GM19023 (cell line): ENCODE measurements around the gene COA7.
"Not testable (repeated sequence)": the region's sequence is repeated elsewhere in the genome, so short reads cannot be mapped to it uniquely, and the experiment has no call there.

Source experiments
- ATAC-seq: cut with Tn5 transposase; IDR thresholded peaks from one replicate; pipeline ENCODE4 v1.9.1; 2021; ENCODE audit warnings: mild to moderate bottlenecking, moderate library complexity; ENCODE audit not compliant: unreplicated experiment

COA7 gene

GRCh38 chr1:52706941-52707926 lies 9.1 kb upstream of the COA7 start:
- ATAC-seq = no peak

- no peak for ATAC-seq
These were observed 8.1 kb upstream of the COA7 start for GRCh38 chr1:52706136-52706670.

- ATAC-seq = peak; percentile 95
These were observed 5.0 kb upstream of the COA7 start for GRCh38 chr1:52702886-52703787.

GRCh38 chr1:52695627-52696026 lies 2.5 kb downstream of the COA7 start:
- no peak for ATAC-seq

- ATAC-seq = no peak
These were observed 4.3 kb downstream of the COA7 start for GRCh38 chr1:52693843-52694242.

GRCh38 chr1:52693351-52693750 lies 4.8 kb downstream of the COA7 start:
- not testable (repeated sequence) for ATAC-seq

- ATAC-seq = no peak
These were observed 5.5 kb downstream of the COA7 start for GRCh38 chr1:52692697-52693096.

GRCh38 chr1:52691821-52692220 lies 6.3 kb downstream of the COA7 start:
- no peak for ATAC-seq

- ATAC-seq = no peak
These were observed 11.3 kb downstream of the COA7 start for GRCh38 chr1:52686830-52687229.

GRCh38 chr1:52686261-52686751 lies 11.8 kb downstream of the COA7 start:
- ATAC-seq = peak; percentile 62

- ATAC-seq = no peak
These were observed 13.6 kb downstream of the COA7 start for GRCh38 chr1:52684545-52684944.

GRCh38 chr1:52683367-52683940 lies 14.7 kb downstream of the COA7 start:
- no peak for ATAC-seq

GRCh38 chr1:52681136-52681535 lies 17.0 kb downstream of the COA7 start:
- no peak for ATAC-seq

GRCh38 chr1:52680353-52680752 lies 17.8 kb downstream of the COA7 start:
- no peak for ATAC-seq

- no peak for ATAC-seq
These were observed 18.6 kb downstream of the COA7 start for GRCh38 chr1:52679498-52679897.

GRCh38 chr1:52679048-52679447 lies 19.1 kb downstream of the COA7 start:
- no peak for ATAC-seq

- ATAC-seq = no peak
These were observed 20.9 kb downstream of the COA7 start for GRCh38 chr1:52677076-52677806.

GRCh38 chr1:52676249-52676903 lies 21.8 kb downstream of the COA7 start:
- no peak for ATAC-seq
